OCI-LY3 (cell line): ENCODE results near the gene RNF144A.

Experiments
- CTCF ChIP-seq: fragments of 200-600, 300-600 bp; sonication (generic); IDR thresholded peaks from 2 replicates; pipeline ENCODE4 v1.5.1; 2014; ENCODE audit warnings: antibody characterized with exemption, low read length, low read depth
- EZH2phosphoT487 ChIP-seq: fragments of 200-600 bp; shearing (Covaris generic); IDR thresholded peaks from 2 replicates; pipeline ENCODE4 v1.6.1; 2018; ENCODE audit warnings: antibody characterized with exemption, mixed run types, low read depth

GRCh38 chr2:7003895-7004294 lies 86.7 kb downstream of the RNF144A start:
- TF ChIP-seq EZH2phosphoT487 (no peak), CTCF (no peak)
